ENCODE data around the gene UBA1.

Gene UBA1

GRCh38 chrX:47218920-47219815, 25.5 kb downstream of the UBA1 start:
- Histone ChIP-seq H3K36me3 (ENCODE audit: insufficient read depth, low read length) (peaks cover 48% of the 10 kb centered on the region), H3K9me3 (ENCODE audit: low read length) (no peaks in the 10 kb centered on the region)

GRCh38 chrX:47221756-47222155, 28.1 kb downstream of the UBA1 start:
- TF ChIP-seq EZH2 (IDR thresholded peaks at IDR 0.05; ENCODE audit: borderline replicate concordance, low read length) (no peak), CTCF (IDR thresholded peaks at IDR 0.05; ENCODE audit: low read length) (no peak)
- Histone ChIP-seq H3K4me3 (ENCODE audit: low read depth, low read length, poor library complexity, severe bottlenecking) (no peak overlapping the region), H3K4me2 (ENCODE audit: low read length) (no peak overlapping the region), H3K79me2 (ENCODE audit: insufficient read depth, low read length) (peaks cover 27% of the 10 kb centered on the region), H3K27ac (ENCODE audit: low read depth, low read length, poor library complexity, severe bottlenecking) (no peak overlapping the region), H4K20me1 (ENCODE audit: insufficient read depth, low read length) (no peaks in the 10 kb centered on the region), H3K27me3 (ENCODE audit: insufficient read depth, low read length) (no peaks in the 10 kb centered on the region), H3K9me2 (ENCODE audit: low read depth, low read length) (no peaks in the 10 kb centered on the region), H2AFZ (ENCODE audit: low read length) (no peak overlapping the region), H3K9ac (ENCODE audit: low read length) (no peak overlapping the region), H3K4me1 (ENCODE audit: insufficient read depth, low read length, severe bottlenecking) (peaks cover 23% of the 10 kb centered on the region), H3K36me3 (ENCODE audit: insufficient read depth, low read length) (peaks cover 50% of the 10 kb centered on the region), H3F3A (ENCODE audit: insufficient read depth, low read length) (no peaks in the 10 kb centered on the region), H3K9me3 (ENCODE audit: low read length) (no peaks in the 10 kb centered on the region)

More at GRCh38 chrX:47218920-47219815, 25.5 kb downstream of the UBA1 start:
- Histone ChIP-seq H3K27ac (ENCODE audit: low read depth, low read length, poor library complexity, severe bottlenecking) (peak overlapping the region; percentile 88), H3F3A (ENCODE audit: insufficient read depth, low read length) (peaks cover 3% of the 10 kb centered on the region; the same call in 1 of the 2 replicates), H3K4me3 (ENCODE audit: low read depth, low read length, poor library complexity, severe bottlenecking) (peak overlapping the region; percentile 98), H3K27me3 (ENCODE audit: insufficient read depth, low read length) (no peaks in the 10 kb centered on the region), H3K9ac (ENCODE audit: low read length) (peak overlapping the region; percentile 99), H3K4me1 (ENCODE audit: insufficient read depth, low read length, severe bottlenecking) (peaks cover 27% of the 10 kb centered on the region), H2AFZ (ENCODE audit: low read length) (no peak overlapping the region), H3K4me2 (ENCODE audit: low read length) (peak overlapping the region; percentile 74), H4K20me1 (ENCODE audit: insufficient read depth, low read length) (no peaks in the 10 kb centered on the region), H3K79me2 (ENCODE audit: insufficient read depth, low read length) (peaks cover 27% of the 10 kb centered on the region), H3K9me2 (ENCODE audit: low read depth, low read length) (no peaks in the 10 kb centered on the region)
- TF ChIP-seq EZH2 (IDR thresholded peaks at IDR 0.05; ENCODE audit: borderline replicate concordance, low read length) (no peak), CTCF (IDR thresholded peaks at IDR 0.05; ENCODE audit: low read length) (no peak)

GRCh38 chrX:47222751-47223350, 29.2 kb downstream of the UBA1 start:
- Histone ChIP-seq H3K36me3 (ENCODE audit: insufficient read depth, low read length) (peaks cover 60% of the 10 kb centered on the region), H3K4me1 (ENCODE audit: insufficient read depth, low read length, severe bottlenecking) (peaks cover 15% of the 10 kb centered on the region)

More at GRCh38 chrX:47222751-47223350, 29.2 kb downstream of the UBA1 start:
- Histone ChIP-seq H3K9ac (ENCODE audit: low read length) (no peak overlapping the region), H3K9me2 (ENCODE audit: low read depth, low read length) (no peaks in the 10 kb centered on the region), H3K27me3 (ENCODE audit: insufficient read depth, low read length) (no peaks in the 10 kb centered on the region), H3K79me2 (ENCODE audit: insufficient read depth, low read length) (peaks cover 27% of the 10 kb centered on the region), H3F3A (ENCODE audit: insufficient read depth, low read length) (no peaks in the 10 kb centered on the region), H3K4me2 (ENCODE audit: low read length) (no peak overlapping the region), H3K27ac (ENCODE audit: low read depth, low read length, poor library complexity, severe bottlenecking) (no peak overlapping the region), H3K4me3 (ENCODE audit: low read depth, low read length, poor library complexity, severe bottlenecking) (no peak overlapping the region), H3K9me3 (ENCODE audit: low read length) (no peaks in the 10 kb centered on the region), H2AFZ (ENCODE audit: low read length) (no peak overlapping the region), H4K20me1 (ENCODE audit: insufficient read depth, low read length) (no peaks in the 10 kb centered on the region)
- no peak for TF ChIP-seq CTCF (IDR thresholded peaks at IDR 0.05; ENCODE audit: low read length)
- no peak for TF ChIP-seq EZH2 (IDR thresholded peaks at IDR 0.05; ENCODE audit: borderline replicate concordance, low read length)

Data from OCI-LY1 (cell line).